HG02623 (cell line): ENCODE measurements around the gene RNU5D-1.
"Not testable (repeated sequence)": the region's sequence is repeated elsewhere in the genome, so short reads cannot be mapped to it uniquely, and the experiment has no call there.

Experiments
- ATAC-seq: cut with Tn5 transposase; IDR thresholded peaks from one replicate; pipeline ENCODE4 v1.9.1; 2021; ENCODE audit warnings: moderate library complexity; ENCODE audit not compliant: unreplicated experiment

RNU5D-1 gene

DNA sequence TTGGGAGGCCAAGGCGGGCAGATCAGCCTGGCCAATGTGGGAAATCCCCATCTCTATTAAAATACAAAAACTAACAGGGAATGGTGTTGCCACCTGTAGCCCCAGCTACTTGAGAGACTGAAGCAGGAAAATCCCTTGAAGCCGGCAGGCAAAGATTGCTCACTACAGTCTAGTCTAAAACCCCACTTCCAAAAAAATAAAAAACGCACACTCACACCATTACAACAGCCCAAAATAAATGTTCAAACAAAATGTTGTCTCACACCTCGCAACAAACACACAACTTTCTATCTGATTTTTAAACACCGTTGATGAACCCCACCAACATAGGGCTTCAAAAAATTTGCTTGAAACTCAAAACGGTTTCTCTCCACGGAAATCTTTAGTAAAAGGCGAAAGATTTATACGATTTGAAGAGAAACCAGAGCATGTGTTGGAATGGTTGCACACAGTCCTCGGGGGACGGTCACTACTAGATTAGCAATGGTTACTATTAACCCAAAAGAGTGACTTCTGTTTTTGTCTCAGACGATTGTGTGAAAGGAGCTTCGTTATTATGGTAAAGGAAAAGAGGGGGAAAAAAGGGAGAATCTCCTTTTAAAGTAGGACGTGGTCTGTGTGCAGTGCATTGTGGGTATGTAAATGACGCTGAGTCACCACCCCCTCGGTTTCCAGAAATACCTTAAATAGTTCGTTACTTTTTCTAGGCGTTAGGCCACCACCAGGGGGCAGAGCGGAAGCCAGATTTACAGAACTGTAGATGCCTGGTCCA is at the start of gene RNU5D-1:
Gene RNU5D-1, minus strand, starts transcription at position 430 of the 772 bp plus-strand sequence.
- ATAC-seq, result peak; percentile 59

DNA sequence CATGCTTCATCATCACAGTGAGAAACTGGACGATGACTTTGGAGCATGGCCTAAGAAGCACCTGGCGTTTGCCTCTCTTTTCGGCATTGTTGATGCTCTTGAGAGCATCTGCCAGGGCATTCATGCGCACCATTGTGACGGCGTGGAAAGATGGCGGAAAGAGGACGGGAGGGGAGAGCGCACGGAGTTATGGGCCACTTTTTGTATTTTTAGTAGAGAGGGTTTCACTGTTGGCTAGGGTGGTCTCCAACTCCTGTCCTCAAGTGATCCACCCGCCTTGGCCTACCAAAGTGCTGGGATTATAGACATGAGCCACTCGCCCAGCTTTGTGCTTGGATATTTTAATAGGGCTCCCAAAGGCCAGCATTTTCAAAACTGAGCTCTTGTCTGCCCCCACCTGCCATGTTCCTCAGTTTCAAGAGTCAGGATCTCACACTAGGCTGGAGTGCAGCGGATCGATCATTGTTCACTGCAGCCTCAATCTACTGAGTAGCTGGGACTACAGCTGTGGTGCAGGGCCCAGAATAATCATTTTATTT is 49.7 kb upstream of the RNU5D-1 start:
- no peak for ATAC-seq

DNA sequence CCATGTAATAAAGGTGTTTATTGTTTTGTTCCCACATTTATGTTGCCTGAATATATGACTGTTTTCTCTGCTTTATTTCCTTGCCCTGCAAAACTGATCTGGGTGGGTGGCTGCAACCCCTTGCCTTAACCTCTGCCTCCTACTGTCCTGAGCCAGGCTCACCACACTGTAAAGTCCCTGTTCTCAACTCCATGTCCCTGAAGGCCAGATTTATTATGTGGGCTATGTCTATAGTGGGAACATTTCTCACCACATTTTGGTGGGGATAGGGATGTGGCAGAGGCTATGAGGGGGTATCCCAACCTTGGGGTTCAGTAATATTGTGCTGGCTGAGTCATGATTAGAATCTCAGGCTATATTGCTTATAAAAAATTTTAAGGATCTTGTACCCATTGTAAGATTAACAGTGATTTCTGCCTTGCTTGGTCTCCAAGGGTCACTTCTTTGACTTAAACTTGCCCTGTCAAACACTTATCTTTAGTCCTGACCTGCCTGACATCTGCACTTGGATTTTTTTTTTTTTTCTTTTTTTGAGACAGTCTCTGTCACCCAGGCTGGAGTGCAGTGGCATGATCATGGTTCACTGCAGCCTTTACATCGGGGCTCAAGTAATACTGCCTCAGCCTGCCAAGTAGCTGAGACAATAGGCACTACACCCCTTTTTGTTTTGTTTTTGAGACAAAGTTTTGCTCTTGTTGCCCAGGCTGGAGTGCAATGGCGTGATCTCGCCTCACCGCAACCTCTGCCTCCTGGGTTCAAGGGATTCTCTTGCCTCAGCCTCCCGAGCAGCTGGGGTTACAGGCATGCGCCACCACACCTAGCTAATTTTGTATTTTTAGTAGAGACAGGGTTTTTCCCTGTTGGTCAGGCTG is 48.0 kb upstream of the RNU5D-1 start:
- ATAC-seq, result no peak

DNA sequence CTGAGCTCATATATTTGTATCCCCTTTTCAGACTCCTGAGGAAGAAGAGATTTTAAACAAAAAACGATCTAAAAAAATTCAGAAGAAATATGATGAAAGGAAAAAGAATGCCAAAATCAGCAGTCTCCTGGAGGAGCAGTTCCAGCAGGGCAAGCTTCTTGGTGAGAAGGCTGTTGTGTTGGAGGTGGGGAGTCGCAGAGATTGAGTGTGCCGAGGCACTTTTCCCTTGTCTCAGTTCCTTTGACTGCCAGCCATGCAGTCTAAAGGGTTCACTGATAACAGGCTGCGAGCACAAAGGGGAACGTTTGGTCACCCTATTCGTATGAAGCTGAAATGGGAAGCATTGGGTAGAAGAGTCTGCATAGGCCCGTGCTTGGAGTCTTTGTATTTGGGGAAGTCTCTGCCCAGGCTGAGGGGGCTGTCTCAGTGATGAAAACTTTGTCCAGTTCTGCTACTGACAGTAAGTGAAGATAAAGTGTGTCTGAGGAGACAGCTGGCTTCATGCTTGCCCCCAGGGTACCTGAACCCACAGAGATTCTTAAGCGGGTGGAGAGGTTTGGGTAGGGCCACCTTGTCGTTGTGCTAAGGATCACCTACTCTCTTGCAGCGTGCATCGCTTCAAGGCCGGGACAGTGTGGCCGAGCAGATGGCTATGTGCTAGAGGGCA is 47.1 kb upstream of the RNU5D-1 start:
- ATAC-seq, result no peak

DNA sequence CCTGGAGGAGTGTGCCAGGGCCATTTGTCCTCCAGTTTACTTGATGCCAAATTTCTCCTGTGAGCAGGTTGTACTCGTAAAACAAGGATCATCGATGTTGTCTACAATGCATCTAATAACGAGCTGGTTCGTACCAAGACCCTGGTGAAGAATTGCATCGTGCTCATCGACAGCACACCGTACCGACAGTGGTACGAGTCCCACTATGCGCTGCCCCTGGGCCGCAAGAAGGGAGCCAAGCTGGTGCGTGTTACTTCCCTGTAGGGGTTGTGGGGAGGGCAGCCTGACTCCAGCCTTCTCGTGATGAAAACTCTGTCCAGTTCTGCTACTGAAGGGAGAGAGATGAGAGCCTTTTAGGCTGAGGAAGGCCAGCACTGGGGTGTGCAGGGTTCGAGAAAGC is 46.6 kb upstream of the RNU5D-1 start:
- no peak for ATAC-seq

DNA sequence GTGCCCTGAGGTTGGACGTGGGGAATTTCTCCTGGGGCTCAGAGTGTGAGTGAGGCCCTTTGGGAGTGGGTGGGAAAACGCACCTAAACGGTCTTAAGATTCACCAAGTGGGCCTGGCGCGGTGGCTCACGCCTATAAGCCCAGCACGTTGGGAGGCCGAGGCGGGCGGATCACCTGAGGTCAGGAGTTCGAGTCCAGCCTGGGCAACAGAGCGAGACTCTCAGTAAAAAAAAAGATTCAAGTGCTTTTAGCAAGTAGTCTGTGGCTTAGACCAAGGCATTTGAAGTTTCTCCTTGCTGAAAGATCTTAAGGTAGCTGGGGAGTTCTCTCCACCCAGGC is 45.7 kb upstream of the RNU5D-1 start:
- ATAC-seq, result no peak

DNA sequence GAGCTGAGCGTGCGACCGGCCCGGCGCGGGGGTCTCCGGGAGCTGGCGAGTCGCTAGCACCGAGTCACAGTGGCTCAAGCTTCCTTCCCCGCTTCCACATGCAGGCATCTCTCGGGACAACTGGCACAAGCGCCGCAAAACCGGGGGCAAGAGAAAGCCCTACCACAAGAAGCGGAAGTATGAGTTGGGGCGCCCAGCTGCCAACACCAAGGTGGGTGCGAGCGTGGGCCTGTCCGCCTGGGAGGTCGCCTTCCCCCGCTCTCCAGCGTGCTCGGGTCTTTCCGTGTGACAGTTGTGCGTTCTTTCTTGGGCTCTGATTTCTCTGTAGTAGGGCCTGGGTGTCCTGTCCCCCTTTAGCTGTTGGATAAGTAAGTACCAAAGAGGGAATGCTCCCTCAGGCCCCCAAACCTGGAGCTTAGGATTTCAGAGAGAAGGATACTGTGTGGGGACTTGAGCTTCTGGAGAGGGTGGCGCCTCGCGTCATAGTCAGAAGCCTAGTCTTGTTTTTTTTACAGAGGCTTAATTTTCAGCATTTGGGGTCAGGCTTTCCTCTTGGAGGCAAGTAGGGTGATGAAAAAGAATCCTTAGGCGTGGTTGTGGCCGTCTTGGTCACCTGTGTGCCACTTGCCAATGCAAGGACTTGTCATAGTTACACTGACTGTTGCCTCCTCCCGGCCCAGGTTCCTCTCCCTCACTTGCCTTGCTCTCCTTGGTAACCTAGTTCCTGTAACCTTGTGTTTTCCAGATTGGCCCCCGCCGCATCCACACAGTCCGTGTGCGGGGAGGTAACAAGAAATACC is 45.2 kb upstream of the RNU5D-1 start:
- ATAC-seq, result peak; percentile 15

DNA sequence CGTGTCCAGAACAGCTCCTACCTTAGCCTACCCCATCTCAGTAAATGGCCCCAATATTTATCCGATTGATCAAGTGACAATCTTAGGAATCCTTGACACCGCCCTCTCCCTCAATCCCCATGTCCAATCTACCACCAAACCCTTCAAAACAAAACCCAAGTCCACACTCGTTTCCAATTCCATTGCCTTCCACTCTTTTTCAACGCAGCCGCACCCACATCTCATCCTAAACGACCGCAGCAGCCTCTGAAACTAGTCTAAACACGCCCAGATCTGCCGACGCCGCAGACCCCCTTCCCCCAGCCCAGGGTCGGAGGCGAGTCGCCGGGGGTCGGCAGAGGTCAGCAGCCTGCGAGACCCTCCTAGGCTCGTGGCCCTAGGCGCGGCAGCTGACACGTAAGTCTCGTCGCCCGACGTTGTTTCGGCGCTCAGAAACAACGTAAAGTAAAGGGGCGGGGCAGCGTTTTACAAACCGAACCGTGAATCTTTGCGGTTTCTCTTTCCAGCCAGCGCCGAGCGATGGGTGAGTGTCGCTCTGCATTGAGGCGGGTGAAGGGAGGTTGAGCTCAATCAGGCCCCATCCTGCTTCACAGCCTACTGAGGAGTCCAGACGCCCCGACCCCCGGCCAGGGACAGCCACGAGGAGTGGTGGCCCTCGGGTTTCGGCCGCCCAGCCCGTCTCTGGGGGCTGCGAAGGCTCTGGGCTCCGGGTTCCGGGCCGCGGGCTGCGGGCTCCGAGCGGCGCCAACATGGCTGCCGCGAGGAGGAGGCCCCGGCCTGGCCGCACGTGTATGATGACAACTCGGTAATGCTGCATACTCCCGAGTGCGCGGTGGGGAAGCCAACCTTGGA is 44.3 kb upstream of the RNU5D-1 start, which contains the start of gene RPS8:
Gene RPS8, plus strand, starts transcription at position 463 of the 852 bp plus-strand sequence. Its CDS starts 57 bp downstream, at position 520.
- ATAC-seq, result peak; percentile 67

DNA sequence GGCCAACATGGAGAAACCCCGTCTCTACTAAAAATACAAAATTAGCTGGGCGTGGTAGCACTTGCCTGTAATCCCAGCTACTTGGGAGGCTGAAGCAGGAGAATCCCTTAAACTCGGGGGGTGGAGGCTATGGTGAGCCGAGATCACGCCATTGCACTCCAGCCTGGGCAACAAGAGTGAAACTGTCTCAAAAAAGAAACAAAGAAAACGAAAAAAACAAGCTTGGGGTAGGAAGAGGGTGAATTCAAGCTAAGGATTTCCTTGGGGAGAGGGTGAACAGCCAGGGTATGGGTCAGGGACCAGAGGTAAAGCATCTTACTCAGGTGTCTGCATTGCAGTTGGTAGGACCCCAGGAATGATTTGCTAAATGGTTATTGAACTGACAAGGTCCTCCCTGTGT is 35.5 kb upstream of the RNU5D-1 start:
- ATAC-seq, result not testable (repeated sequence)

DNA sequence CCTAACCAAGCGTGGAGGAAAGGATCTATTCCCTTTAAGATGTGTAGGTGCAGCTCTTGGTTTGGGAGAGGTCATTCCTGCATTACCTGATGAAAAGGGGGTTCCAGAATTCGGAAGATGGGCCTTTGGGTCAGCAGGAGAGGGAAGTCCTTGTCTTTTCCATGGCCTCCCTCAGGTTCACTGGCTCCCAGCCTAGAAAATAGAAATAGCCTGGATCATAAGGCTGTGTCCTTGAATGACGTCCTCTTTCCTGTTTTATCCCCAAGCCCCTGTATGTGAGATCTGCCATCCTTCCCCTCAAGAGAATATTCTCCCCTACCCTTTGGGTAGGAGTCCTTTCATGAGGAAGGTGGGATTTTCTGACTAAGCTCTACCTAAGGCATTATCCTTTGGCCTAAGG is 29.9 kb upstream of the RNU5D-1 start:
- no peak for ATAC-seq

DNA sequence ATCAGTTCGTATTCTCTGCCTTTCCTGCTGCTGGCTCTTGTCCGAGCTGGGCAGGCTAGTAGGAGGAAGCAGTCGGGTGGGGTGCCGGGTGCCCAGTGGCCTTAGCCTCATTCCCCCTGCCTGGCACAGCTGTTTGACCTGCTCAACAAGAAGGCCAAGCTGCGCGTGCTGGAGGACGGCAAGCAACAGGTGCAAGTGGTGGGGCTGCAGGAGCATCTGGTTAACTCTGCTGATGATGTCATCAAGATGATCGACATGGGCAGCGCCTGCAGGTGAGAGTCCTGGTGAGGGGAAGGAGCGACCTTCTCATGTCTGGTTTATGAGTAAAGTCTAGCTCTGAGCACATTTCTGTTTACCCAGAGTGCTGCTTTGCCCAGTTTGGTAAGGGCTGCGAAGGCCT is 28.1 kb upstream of the RNU5D-1 start:
- no peak for ATAC-seq

DNA sequence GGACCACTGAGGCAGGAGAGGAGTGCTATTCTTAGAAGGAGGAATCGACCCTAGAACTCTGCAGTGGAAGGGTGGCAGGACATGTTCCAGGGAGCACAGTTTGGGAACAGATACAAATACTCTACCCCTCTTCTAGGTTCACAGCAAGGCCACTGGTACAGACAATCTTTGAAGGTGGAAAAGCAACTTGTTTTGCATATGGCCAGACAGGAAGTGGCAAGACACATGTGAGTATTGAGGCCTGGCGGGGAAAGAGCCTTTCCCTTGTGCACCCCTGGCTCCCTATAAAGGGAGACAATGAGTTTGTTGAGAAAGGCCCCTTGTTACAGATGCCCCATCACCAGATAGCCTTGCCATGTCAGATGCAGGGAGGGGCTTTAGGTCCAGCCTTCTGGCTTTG is 26.4 kb upstream of the RNU5D-1 start:
- ATAC-seq, result no peak

DNA sequence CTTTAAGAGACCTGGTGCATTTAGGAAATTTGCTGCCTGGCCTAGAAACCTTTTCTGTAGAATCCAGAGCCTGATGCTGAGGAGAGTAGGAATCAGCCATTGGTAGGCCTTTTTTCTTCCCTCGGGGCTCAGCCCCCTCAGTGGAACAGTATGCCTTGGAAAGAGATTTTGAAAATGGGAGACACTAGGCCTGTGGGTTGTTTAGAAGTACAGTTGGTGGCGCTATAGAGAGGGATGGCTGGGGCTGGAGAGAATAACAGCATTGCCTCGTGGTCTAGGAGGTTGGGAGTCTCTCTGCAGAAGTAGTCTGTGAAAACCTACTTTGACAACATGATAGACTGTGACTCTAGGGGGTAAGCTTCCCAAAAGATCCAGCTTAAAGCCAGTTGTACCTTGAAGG is 16.9 kb upstream of the RNU5D-1 start:
- no peak for ATAC-seq

DNA sequence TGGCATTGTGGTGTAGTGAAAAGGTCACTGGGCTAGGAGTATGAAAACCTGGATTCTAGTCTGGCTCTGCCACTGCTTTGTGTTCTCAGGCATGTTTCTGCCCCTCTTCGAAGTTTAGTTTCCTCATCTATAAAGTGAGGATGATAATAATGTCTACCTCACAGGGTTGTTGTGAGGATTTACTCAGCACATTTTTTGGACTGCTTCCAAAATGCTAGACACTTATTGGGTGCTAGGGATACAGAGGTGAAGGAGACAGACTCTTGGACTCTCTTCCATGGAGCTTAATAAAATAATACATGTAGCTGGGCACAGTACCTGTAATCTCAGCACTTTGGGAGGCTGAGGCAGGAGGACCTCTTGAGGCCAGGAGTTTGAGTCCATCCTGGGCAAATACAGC is 12.2 kb upstream of the RNU5D-1 start:
- ATAC-seq, result no peak

DNA sequence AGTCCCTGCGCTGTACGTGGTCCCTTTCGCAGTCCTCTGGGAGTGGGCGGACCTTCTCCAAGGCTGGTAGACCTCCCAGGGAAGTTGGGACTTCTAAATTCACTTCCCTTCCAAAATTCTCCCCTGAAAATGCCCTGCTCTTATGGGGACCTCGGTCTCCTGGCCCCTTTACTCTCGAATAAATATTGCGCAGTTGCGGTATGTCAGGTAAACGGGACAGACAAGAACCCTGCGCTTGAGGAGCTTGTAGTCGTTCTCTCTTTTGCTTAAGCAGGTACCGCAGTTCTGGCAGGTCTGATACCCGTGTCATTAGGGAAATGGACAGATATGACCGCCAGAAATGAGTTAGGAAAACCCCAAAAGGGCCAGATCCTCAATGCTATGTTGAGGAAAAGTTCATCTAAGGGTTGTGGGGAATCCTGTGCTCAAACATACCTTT is 9.2 kb upstream of the RNU5D-1 start:
- ATAC-seq, result no peak

DNA sequence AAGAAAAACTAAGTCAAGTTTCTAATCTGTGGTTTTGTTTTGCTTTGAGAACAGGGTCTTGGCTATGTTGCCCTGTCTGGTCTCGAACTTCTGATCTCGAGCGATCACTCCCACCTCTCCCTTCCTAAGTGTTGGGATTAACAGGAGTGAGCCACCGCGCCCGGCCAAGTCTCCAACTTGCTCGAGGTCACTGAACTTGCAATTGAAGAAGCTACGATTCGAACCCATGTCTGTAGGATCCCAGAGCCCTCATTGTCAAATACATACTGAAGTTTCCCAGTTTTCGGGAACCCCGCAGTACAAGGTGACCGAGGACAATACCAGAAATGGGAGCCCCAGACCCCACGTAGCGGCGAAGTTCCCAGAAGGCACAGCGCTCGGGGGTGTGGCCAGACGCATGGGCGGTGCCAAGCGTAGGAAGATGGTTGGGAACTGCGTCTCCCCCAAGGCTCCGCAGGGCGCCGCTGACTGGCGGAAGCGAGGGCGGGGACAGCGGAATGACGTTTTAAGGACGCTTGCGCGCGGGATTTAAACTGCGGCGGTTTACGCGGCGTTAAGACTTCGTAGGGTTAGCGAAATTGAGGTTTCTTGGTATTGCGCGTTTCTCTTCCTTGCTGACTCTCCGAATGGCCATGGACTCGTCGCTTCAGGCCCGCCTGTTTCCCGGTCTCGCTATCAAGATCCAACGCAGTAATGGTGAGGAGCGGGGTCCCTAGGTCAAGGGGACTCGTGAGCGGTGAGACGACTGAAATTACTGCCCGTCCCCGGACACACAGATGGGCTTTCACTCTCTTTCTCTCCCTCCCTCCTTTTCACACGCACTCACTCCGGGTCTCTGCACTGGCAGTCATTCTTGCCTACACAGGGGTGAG is 8.6 kb upstream of the RNU5D-1 start, which contains the start of gene KIF2C:
Gene KIF2C, plus strand, starts transcription at position 531 of the 872 bp plus-strand sequence. Its CDS starts 96 bp downstream, at position 627.
- peak; percentile 95 for ATAC-seq

DNA sequence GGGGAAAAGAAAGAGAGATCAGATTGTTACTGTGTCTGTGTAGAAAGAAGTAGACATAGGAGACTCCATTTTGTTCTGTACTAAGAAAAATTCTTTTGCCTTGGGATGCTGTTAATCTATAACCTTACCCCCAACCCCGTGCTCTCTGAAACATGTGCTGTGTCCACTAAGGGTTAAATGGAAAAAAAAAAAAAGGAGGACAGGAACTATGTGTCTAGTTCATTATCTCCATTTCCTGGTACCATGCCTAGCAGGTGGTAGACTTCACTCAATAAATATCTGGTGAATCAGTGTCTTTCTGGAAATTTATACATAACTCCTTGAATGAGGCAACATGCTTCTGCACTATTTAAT is 8.0 kb upstream of the RNU5D-1 start:
- ATAC-seq, result not testable (repeated sequence)

DNA sequence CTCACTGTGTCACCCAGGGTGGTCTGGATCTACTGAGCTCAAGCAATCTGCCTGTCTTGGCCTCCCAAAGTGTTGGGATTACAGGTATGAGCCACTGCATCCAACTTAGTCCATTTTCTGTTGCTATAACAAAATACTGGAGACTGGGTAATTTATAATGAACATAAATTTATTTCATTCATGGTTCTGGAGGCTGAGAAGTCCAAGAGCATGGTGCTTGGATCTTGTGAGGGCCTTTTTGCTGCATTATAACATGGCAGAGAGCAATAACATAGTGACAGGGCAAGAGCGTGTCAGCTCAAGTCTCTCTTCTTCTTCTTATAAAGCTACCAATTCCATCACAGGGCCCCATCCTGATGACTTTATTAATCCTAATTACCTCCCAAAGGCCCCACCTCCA is 5.0 kb upstream of the RNU5D-1 start:
- no peak for ATAC-seq
